ENCODE results near the gene SYT1.

DNA sequence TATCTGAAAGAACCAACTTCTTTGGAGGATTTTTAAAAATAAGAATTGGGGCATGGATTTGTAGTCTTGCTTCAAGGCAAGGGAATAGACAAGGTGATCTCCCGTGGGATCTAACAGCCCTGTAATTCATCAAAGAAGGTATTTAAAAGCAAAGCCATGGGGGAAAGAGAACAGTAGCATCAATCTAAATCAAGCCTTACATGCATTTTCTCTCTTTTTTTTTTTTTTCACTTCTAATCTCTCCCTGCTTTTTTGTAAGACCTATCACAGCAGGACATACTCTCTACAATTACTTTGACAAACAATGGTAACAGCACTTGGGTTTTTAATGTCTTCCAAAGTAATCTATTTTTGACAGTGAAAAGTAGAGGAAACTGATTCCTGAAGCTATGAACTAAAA lies 458.3 kb downstream of the SYT1 start:
- TF ChIP-seq, protein P1, sequence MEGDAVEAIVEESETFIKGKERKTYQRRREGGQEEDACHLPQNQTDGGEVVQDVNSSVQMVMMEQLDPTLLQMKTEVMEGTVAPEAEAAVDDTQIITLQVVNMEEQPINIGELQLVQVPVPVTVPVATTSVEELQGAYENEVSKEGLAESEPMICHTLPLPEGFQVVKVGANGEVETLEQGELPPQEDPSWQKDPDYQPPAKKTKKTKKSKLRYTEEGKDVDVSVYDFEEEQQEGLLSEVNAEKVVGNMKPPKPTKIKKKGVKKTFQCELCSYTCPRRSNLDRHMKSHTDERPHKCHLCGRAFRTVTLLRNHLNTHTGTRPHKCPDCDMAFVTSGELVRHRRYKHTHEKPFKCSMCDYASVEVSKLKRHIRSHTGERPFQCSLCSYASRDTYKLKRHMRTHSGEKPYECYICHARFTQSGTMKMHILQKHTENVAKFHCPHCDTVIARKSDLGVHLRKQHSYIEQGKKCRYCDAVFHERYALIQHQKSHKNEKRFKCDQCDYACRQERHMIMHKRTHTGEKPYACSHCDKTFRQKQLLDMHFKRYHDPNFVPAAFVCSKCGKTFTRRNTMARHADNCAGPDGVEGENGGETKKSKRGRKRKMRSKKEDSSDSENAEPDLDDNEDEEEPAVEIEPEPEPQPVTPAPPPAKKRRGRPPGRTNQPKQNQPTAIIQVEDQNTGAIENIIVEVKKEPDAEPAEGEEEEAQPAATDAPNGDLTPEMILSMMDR (IDR thresholded peaks at IDR 0.05): no peak
- no peak for TF ChIP-seq POLR2A (IDR thresholded peaks at IDR 0.05)

Data from uterus (tissue), 2 donors.